Ovary (tissue), 9 donors: ENCODE results near the gene FEM1C. TPM values are rescaled to one million over a fixed set of nuclear protein-coding genes. Genes with fewer than 3 reads are reported as not detected.
A peak's percentile ranks its signal among the peaks of the same experiment; 100 is the strongest.

Experiments used
- DNase-seq, 5 donors: peaks; one replicate each; pipeline ENCODE4 v3.0.0-alpha.2; 2019 to 2020
- H3K27ac ChIP-seq, 2 donors: fragments of 200-600 bp; one replicate each; pipeline versions ENCODE4 v1.5.1 to v1.8.0; 2019 to 2022
- H3K27me3 ChIP-seq: fragments of 200-600 bp; one replicate; pipeline ENCODE4 v1.8.0; 2022
- H3K36me3 ChIP-seq: fragments of 200-600 bp; sonication (generic); one replicate; pipeline ENCODE4 v1.5.1; 2019
- H3K4me1 ChIP-seq: one replicate; pipeline ENCODE4 v1.8.1; 2013; ENCODE audit warnings: mild to moderate bottlenecking, moderate library complexity; ENCODE audit not compliant: insufficient read depth
- H3K4me3 ChIP-seq: fragments of 200-600 bp; sonication (generic); one replicate; pipeline ENCODE4 v1.5.1; 2017
- H3K9me3 ChIP-seq, 2 donors: fragments of 200-600 bp in 1 of 2; sonication (generic) in 1 of 2; one replicate each; pipeline versions ENCODE4 v1.5.1 to v1.8.1; 2013 to 2019; ENCODE audit warnings: mild to moderate bottlenecking in 1 of 2, moderate library complexity in 1 of 2
- CTCF ChIP-seq, 3 donors: fragments of 450-650 bp in 2 of 3; fragments of 200-600 bp in 1 of 3; IDR thresholded peaks; one replicate each; pipeline versions ENCODE4 v1.5.1 to v1.8.0; 2016 to 2022; ENCODE audit warnings: antibody characterized with exemption in 3 of 3, mild to moderate bottlenecking in 1 of 3
- EP300 ChIP-seq: sonication (generic); formaldehyde crosslinking; IDR thresholded peaks from one replicate; pipeline ENCODE4 v1.6.1; 2017; ENCODE audit warnings: antibody characterized with exemption
- POLR2A ChIP-seq: fragments of 450-650 bp; IDR thresholded peaks from one replicate; pipeline ENCODE4 v1.6.1; 2017; ENCODE audit warnings: antibody characterized with exemption, mild to moderate bottlenecking, moderate library complexity
- WGBS, 3 donors: extraction: QIAGEN DNeasy Blood & Tissue Kit in 1 of 3; methylation state at CpG; one replicate each; pipeline versions ENCODE4 v1.1.5 to v1.1.7; 2013 to 2017; 5-methylcytosine and 5-hydroxymethylcytosine counted together
- intact Hi-C, 4 donors: fragments of 100-400 bp; cut with DNase I; formaldehyde crosslinking; loops; one replicate each; pipeline versions ENCODE4 v1.11.0 to v1.15.1; 2022 to 2023
- polyA plus RNA-seq, 2 donors: library from polyadenylated mRNA; stranded (reverse); fragments of 200-250 nt in 1 of 2; fragments of 350-450 nt in 1 of 2; fragmentation: Illumina TruSeq in 1 of 2; extraction: RNeasy Lipid Tissue Mini Kit (QIAGEN cat#74804) in 1 of 2; gene quantifications; one replicate each; pipeline ENCODE4 v1.2.3, GENCODE V29; 2013 to 2014
- total RNA-seq, 7 donors: library from RNA; depleted of rRNA in 2 of 7; stranded (reverse); fragments of >200 nt in 2 of 7; fragmentation: NEBNext Ultra II Directional in 3 of 7; extraction: Animal tissue kit (Norgen Biotek cat#: 25700) in 3 of 7; gene quantifications; one replicate each; pipeline versions ENCODE4 v1.1.0 to v1.2.4, GENCODE V29; 2016 to 2023
- donor health status: DM: no; HTN: no; CAD: no; lungs with moderate emphysema.
- donor health status: DM: no; HTN: no; CAD: no.
- donor health status: Bipolar disorder and iron deficiency.
- donor health status: DM: yes; HTN: yes; CAD: no.
- donor health status: DM: no; HTN: no; CAD: no.
- donor health status: DM: yes; HTN: yes; CAD: no.

The FEM1C gene
- total and polyA plus RNA-seq, 9 donors: 6.5 to 16.6 (median 14.5) TPM

GRCh38 chr5:115551415-115551814, 6.8 kb upstream of the FEM1C start:
- Histone ChIP-seq H3K27me3 (no peaks in the 10 kb centered on the region), H3K36me3 (no peaks in the 10 kb centered on the region), H3K4me1 (no peaks in the 10 kb centered on the region), H3K4me3 (no peak overlapping the region), H3K9me3 (no peaks in the 10 kb centered on the region), H3K27ac (no peak overlapping the region)
- intact Hi-C loops: no loop called here
- 68 to 74% (median 68%) methylated on average over 4 of the region's 4 CpGs for WGBS, 3 donors
- TF ChIP-seq EP300 (no peak), POLR2A (no peak), CTCF (IDR thresholded peaks at IDR 0.05) (no peak)
- DNase-seq: no peak

GRCh38 chr5:115549154-115549553, 4.6 kb upstream of the FEM1C start:
- intact Hi-C loops: no loop called here

GRCh38 chr5:115548683-115549082, 4.1 kb upstream of the FEM1C start:
- H3K27ac ChIP-seq: no peak overlapping the region
- no peak overlapping the region for H3K4me3 ChIP-seq
- TF ChIP-seq POLR2A: no peak
- no peak for TF ChIP-seq EP300
- no peak for TF ChIP-seq CTCF (IDR thresholded peaks at IDR 0.05)
- H3K4me1 ChIP-seq: no peaks in the 10 kb centered on the region
- no peaks in the 10 kb centered on the region for H3K36me3 ChIP-seq
- H3K9me3 ChIP-seq: no peaks in the 10 kb centered on the region
- DNase-seq: no peak
- H3K27me3 ChIP-seq: no peaks in the 10 kb centered on the region
- intact Hi-C loops: no loop called here
- WGBS, 3 donors: 94 to 96% (median 94%) methylated on average over 4 of the region's 4 CpGs

More at GRCh38 chr5:115549154-115549553, 4.6 kb upstream of the FEM1C start:
- H3K36me3 ChIP-seq: no peaks in the 10 kb centered on the region
- no peaks in the 10 kb centered on the region for H3K9me3 ChIP-seq
- WGBS, 3 donors: 73 to 78% (median 74%) methylated on average over 3 of the region's 3 CpGs
- H3K27me3 ChIP-seq: no peaks in the 10 kb centered on the region
- H3K4me1 ChIP-seq: no peaks in the 10 kb centered on the region
- DNase-seq: no peak
- H3K4me3 ChIP-seq: no peak overlapping the region
- no peak overlapping the region for H3K27ac ChIP-seq
- TF ChIP-seq CTCF (IDR thresholded peaks at IDR 0.05) (no peak), POLR2A (no peak), EP300 (no peak)

- Histone ChIP-seq H3K4me1 (peaks cover 4% of the 10 kb centered on the region), H3K9me3 (no peaks in the 10 kb centered on the region), H3K4me3 (no peak overlapping the region), H3K36me3 (no peaks in the 10 kb centered on the region), H3K27ac (peak overlapping the region in 1 of 2 donors; percentile 100), H3K27me3 (no peaks in the 10 kb centered on the region)
- WGBS, 3 donors: 96 to 97% (median 97%) methylated on average over 9 of the region's 9 CpGs
- DNase-seq: no peak
- TF ChIP-seq POLR2A: no peak
- no peak for TF ChIP-seq CTCF (IDR thresholded peaks at IDR 0.05)
- TF ChIP-seq EP300: no peak
- intact Hi-C loops: no loop called here
Observed at GRCh38 chr5:115545351-115545882, 842 bp upstream of the FEM1C start.
